Neural crest cell (in vitro differentiated cells): ENCODE results near the gene TMEM50B. TPM values are rescaled to one million over a fixed set of nuclear protein-coding genes. Genes with fewer than 3 reads are reported as not detected.
"Not testable (repeated sequence)": the region's sequence is repeated elsewhere in the genome, so short reads cannot be mapped to it uniquely, and the experiment has no call there.

ENCODE experiments used
- DNase-seq: peaks from one replicate; pipeline ENCODE4 v3.0.0; 2021; ENCODE audit warnings: low read depth, mixed read lengths, low spot score
- H3K27ac Mint-ChIP-seq: one replicate; pipeline ENCODE4 v1.8.0; 2021; ENCODE audit warnings: mild to moderate bottlenecking, mixed read lengths; ENCODE audit not compliant: unreplicated experiment
- H3K27me3 Mint-ChIP-seq: 2 replicates; pipeline ENCODE4 v1.8.0; 2021; ENCODE audit warnings: low read depth, mild to moderate bottlenecking, mixed read lengths
- H3K36me3 Mint-ChIP-seq: 2 replicates; pipeline ENCODE4 v1.8.0; 2021; ENCODE audit warnings: low read depth, mild to moderate bottlenecking, mixed read lengths
- H3K4me1 Mint-ChIP-seq: 2 replicates; pipeline ENCODE4 v1.8.0; 2021; ENCODE audit warnings: mixed read lengths
- H3K4me3 Mint-ChIP-seq: one replicate; pipeline ENCODE4 v1.8.0; 2021; ENCODE audit warnings: mild to moderate bottlenecking, mixed read lengths
- H3K9me3 Mint-ChIP-seq: 2 replicates; pipeline ENCODE4 v1.8.0; 2021; ENCODE audit warnings: mixed read lengths
- total RNA-seq: library from RNA; stranded (reverse); gene quantifications from 2 replicates; pipeline ENCODE4 v1.2.1, GENCODE V29; 2021
- TF ChIP-seq, protein P1 (sequence below): fragments of 200-600 bp; sonication (generic); conservative IDR thresholded peaks from 2 replicates; pipeline ENCODE4 v1.5.0; 2021; ENCODE audit warnings: antibody characterized with exemption, mild to moderate bottlenecking

The TMEM50B gene
- total RNA-seq, 1 donor from 2014 or later, result 23.2 TPM

DNA sequence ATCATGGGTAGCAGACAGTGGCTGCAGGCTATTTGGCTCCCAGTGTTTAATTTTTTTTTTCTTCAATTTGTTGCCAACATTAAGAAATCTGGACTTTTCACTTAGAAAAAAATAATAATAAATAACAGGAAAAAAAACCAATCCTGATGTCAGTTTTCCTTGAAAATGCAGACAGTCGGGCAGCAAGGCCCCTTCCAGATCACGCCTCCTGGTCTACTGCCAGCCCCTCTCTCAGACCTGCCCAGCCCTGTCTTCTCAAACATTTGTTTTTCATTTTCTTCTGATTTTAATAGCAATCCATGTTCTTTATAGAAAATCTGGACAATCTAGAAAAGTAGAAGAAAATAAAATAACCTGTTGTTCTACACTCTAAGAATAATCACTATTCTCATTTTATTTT lies 61.1 kb downstream of the TMEM50B start:
- no peaks in the 10 kb centered on the region for H3K9me3 Mint-ChIP-seq

DNA sequence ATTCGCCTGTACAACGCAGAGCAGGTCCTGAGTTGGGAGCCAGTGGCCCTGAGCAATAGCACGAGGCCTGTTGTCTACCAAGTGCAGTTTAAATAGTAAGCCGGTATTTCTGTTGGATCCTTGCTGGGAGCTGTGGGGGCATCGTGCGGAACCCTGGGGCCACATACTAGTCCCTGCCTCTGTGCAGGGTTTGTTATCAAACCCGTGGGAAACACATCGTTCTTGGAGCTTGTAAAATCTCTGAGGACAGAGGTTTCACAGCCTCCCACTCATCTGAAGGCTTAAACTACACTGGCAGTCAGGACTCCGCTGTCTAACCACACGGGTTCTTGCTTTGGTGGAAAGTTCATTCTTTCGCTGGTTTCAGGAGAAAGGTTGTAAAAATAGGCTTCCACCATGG lies 64.8 kb downstream of the TMEM50B start:
- no peak overlapping the region for H3K4me3 Mint-ChIP-seq
- no peak for DNase-seq
- H3K27me3 Mint-ChIP-seq, result no peaks in the 10 kb centered on the region
- peaks cover 23% of the 10 kb centered on the region for H3K4me1 Mint-ChIP-seq
- H3K9me3 Mint-ChIP-seq, result no peaks in the 10 kb centered on the region
- H3K36me3 Mint-ChIP-seq, result peaks cover 4% of the 10 kb centered on the region
- TF ChIP-seq, protein P1, sequence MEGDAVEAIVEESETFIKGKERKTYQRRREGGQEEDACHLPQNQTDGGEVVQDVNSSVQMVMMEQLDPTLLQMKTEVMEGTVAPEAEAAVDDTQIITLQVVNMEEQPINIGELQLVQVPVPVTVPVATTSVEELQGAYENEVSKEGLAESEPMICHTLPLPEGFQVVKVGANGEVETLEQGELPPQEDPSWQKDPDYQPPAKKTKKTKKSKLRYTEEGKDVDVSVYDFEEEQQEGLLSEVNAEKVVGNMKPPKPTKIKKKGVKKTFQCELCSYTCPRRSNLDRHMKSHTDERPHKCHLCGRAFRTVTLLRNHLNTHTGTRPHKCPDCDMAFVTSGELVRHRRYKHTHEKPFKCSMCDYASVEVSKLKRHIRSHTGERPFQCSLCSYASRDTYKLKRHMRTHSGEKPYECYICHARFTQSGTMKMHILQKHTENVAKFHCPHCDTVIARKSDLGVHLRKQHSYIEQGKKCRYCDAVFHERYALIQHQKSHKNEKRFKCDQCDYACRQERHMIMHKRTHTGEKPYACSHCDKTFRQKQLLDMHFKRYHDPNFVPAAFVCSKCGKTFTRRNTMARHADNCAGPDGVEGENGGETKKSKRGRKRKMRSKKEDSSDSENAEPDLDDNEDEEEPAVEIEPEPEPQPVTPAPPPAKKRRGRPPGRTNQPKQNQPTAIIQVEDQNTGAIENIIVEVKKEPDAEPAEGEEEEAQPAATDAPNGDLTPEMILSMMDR, result no peak
- H3K27ac Mint-ChIP-seq, result no peak overlapping the region

More for the DNA sequence above, 61.1 kb downstream of the TMEM50B start:
- Mint-ChIP-seq H3K27ac (no peak overlapping the region), H3K27me3 (no peaks in the 10 kb centered on the region), H3K4me1 (peaks cover 10% of the 10 kb centered on the region), H3K4me3 (no peak overlapping the region), H3K36me3 (peaks cover 11% of the 10 kb centered on the region)
- TF ChIP-seq, protein P1, result no peak
- no peak for DNase-seq

DNA sequence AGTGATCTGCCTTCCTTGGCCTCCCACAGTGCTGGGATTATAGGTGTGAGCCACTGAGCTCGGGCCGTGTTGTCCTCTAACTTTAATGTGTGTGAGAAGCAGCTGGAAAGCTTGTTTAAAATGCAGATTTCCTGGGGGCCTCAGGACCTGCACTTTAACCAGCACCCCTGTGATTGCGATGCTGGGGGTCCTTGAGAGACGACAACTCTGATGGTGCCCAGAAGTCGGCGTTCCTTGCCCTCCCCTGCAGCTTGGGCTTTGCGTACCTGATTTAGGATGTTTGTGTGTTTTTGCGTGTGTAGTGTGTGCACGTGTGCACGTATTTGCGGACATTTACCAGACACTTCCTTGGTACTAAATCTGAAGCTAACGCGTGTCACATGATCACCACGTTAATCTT lies 65.7 kb downstream of the TMEM50B start:
- Mint-ChIP-seq H3K27ac (no peak overlapping the region), H3K9me3 (no peaks in the 10 kb centered on the region), H3K4me3 (no peak overlapping the region), H3K4me1 (peaks cover 23% of the 10 kb centered on the region), H3K36me3 (peaks cover 4% of the 10 kb centered on the region), H3K27me3 (no peaks in the 10 kb centered on the region)
- no peak for DNase-seq
- TF ChIP-seq, protein P1, result no peak

DNA sequence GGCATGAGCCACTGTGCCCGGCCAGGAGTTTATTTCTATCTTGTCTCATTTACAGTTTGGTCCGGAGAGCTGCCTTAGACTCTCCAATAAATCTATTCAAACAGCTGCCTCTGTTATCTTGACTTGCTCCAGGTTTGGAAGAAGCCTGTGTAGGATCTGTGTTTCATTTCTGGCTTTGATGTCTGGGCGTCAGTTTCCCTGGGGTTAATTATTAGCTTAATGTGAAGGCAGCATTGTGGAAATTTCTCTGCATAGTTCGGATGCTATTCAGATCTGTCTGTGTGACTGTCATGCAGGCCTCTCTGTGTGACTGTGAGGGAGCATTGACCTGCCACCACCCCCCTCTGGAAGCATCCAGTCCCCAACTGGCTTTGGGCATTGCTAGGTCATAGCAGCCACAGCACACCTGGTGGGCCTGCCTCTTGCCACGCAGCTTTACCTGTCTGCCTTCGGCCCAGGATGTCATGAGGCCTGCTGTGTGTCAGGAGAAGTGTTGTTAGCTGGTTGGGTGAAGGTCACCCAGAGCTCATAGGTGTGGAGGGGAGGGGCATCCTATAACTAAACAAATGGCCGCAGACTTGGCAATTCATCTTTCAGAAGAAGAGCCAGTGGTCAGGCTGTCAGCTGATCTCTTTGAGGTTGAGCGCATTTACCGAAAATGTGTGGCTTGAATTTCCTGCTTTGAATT lies 66.8 kb downstream of the TMEM50B start:
- H3K27me3 Mint-ChIP-seq, result no peaks in the 10 kb centered on the region
- no peak for DNase-seq
- peaks cover 4% of the 10 kb centered on the region for H3K36me3 Mint-ChIP-seq
- H3K4me3 Mint-ChIP-seq, result no peak overlapping the region
- peaks cover 23% of the 10 kb centered on the region for H3K4me1 Mint-ChIP-seq
- no peak overlapping the region for H3K27ac Mint-ChIP-seq
- no peaks in the 10 kb centered on the region for H3K9me3 Mint-ChIP-seq
- TF ChIP-seq, protein P1, result no peak

DNA sequence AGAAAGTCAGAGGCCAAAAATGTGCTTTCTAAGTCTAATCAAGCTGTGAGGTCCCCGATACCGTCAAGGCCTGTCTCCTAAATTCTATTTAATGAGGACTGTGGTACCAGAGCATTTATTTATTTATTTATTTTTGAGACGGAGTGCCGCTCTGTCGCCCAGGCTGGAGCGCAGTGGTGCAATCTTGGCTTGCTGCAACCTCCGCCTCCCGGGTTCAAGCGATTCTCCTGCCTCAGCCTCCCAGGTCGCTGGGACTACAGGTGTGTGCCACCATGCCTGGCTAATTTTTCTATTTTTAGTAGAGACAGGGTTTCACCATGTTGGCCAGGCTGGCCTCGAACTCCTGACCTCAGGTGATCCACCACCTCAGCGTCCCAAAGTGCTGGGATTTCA lies 67.3 kb downstream of the TMEM50B start:
- H3K4me3 Mint-ChIP-seq, H3K9me3 Mint-ChIP-seq, H3K27me3 Mint-ChIP-seq, DNase-seq, H3K27ac Mint-ChIP-seq, H3K36me3 Mint-ChIP-seq: not testable (repeated sequence)
- H3K4me1 Mint-ChIP-seq, result peaks cover 19% of the 10 kb centered on the region

DNA sequence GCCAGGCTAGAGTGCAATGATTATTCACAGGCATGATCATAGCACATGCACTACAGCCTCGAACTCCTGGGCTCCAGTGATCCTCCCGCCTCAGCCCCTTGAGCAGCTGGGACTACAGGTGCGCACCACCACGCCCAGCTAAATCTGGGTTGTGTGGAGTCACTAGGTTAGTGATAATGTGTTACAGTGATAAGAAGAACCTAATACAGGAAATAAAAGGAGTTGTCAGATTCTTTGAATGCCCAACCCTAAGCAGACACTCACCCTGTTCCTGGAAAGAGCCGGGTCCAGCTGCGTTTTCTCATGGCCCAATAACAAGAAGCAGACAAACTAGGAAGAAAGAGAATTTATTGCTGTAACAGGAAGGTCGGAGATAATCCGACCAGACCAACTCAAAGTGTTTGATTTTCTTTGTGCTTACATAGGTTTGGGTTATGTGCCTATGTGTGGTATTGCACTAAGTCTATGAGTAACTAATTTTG lies 67.8 kb downstream of the TMEM50B start:
- TF ChIP-seq, protein P1, result no peak
- H3K27me3 Mint-ChIP-seq, result no peaks in the 10 kb centered on the region
- H3K4me3 Mint-ChIP-seq, result no peak overlapping the region
- H3K4me1 Mint-ChIP-seq, result peaks cover 19% of the 10 kb centered on the region
- H3K36me3 Mint-ChIP-seq, result peaks cover 4% of the 10 kb centered on the region
- DNase-seq, result no peak
- no peaks in the 10 kb centered on the region for H3K9me3 Mint-ChIP-seq
- peak overlapping the region; percentile 47 for H3K27ac Mint-ChIP-seq
